Right lobe of liver (tissue), 6 donors: ENCODE results near the gene FAM169A. TPM values are rescaled to one million over a fixed set of nuclear protein-coding genes. Genes with fewer than 3 reads are reported as not detected.
A peak's percentile ranks its signal among the peaks of the same experiment; 100 is the strongest.
"Not testable (repeated sequence)": the region's sequence is repeated elsewhere in the genome, so short reads cannot be mapped to it uniquely, and the experiment has no call there.

ENCODE experiments used
- ATAC-seq, 4 donors: fragments of 200-7000 bp; cut with Tn5 transposase; one replicate each; pipeline ENCODE4 v1.9.1; 2020; ENCODE audit warnings: mild to moderate bottlenecking in 4 of 4, moderate library complexity in 4 of 4
- DNase-seq, 3 donors: peaks; one replicate each; pipeline ENCODE4 v3.0.0-alpha.2; 2020
- H3K27ac ChIP-seq, 3 donors: fragments of 200-600 bp; one replicate each; pipeline ENCODE4 v1.8.0; 2022
- H3K27me3 ChIP-seq, 2 donors: fragments of 200-600 bp; one replicate each; pipeline ENCODE4 v1.8.0; 2022
- H3K36me3 ChIP-seq, 4 donors: fragments of 200-600 bp; sonication (generic) in 1 of 4; one replicate each; pipeline versions ENCODE4 v1.5.1 to v1.8.0; 2017 to 2022; ENCODE audit warnings: control low read depth in 1 of 4
- H3K4me1 ChIP-seq, 4 donors: fragments of 200-600 bp; sonication (generic) in 1 of 4; one replicate each; pipeline versions ENCODE4 v1.5.1 to v1.8.0; 2017 to 2022; ENCODE audit warnings: control low read depth in 1 of 4
- H3K4me3 ChIP-seq, 3 donors: fragments of 200-600 bp; one replicate each; pipeline ENCODE4 v1.8.0; 2022
- H3K9me3 ChIP-seq, 4 donors: fragments of 200-600 bp; sonication (generic) in 1 of 4; one replicate each; pipeline versions ENCODE4 v1.5.1 to v1.8.0; 2017 to 2022; ENCODE audit warnings: control low read depth in 1 of 4
- CTCF ChIP-seq, 4 donors: fragments of 200-600 bp in 3 of 4; fragments of 450-650 bp in 1 of 4; IDR thresholded peaks; one replicate each; pipeline versions ENCODE4 v1.5.1 to v1.8.0; 2016 to 2022; ENCODE audit warnings: antibody characterized with exemption in 4 of 4, mild to moderate bottlenecking in 2 of 4
- POLR2A ChIP-seq: fragments of 450-650 bp; IDR thresholded peaks from one replicate; pipeline ENCODE4 v1.6.1; 2017; ENCODE audit warnings: antibody characterized with exemption, mild to moderate bottlenecking
- WGBS: methylation state at CpG from one replicate; pipeline ENCODE4 v1.1.6; 2018; ENCODE audit warnings: low coverage, low lambda C conversion rate; ENCODE audit not compliant: insufficient coverage; ENCODE audit errors: missing lambda C conversion rate; 5-methylcytosine and 5-hydroxymethylcytosine counted together
- intact Hi-C, 2 donors: fragments of 100-400 bp; cut with DNase I; formaldehyde crosslinking; loops; one replicate each; pipeline versions ENCODE4 v1.11.2 to v1.14.1; 2022
- total RNA-seq, 6 experiments: library from RNA; depleted of rRNA in 2 of 6; stranded (reverse); fragments of >200 nt in 2 of 6; fragmentation: NEBNext Ultra II Directional in 3 of 6; extraction: Animal tissue kit (Norgen Biotek cat#: 25700) in 3 of 6; gene quantifications; one replicate each; pipeline versions ENCODE4 v1.1.0 to v1.2.4, GENCODE V29; 2016 to 2023
- donor health status: DM: no; HTN: yes; CAD: no.
- donor health status: DM: no; HTN: no; CAD: no.
- donor health status: DM: no; HTN: no; CAD: no.
- donor health status: DM: no; HTN: yes; CAD: no.
- donor health status: DM: no; HTN: yes; CAD: no.

The FAM169A gene
- total RNA-seq, 6 experiments from 2014 or later: 1.2 to 7.5 (median 4.1) TPM

DNA sequence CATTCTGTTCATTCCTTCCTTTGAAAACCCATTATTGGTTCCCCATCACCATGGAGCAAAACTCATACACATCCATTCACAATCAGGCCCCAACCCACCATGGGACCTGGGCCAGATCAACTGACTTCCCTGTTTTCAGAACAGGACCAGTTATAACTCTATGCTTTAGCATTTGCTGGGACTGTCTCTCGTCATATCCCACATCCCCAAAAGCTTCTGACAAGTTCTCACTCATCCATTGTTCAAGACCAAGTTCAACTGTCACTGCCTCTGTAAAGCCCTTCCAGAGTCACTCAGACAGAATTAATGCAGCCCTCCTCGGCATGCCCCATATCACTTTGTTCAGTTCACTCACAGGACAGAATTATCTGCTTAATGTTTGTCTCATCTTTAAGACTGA lies 4.0 kb downstream of the FAM169A start:
- ATAC-seq (no peak), DNase-seq (no peak)
- intact Hi-C loops: no loop called here
- Histone ChIP-seq H3K4me1 (peaks cover 0 to 13% (median 0%) of the 10 kb centered on the region in 4 donors), H3K36me3 (no peaks in the 10 kb centered on the region), H3K27me3 (no peaks in the 10 kb centered on the region), H3K4me3 (no peak overlapping the region), H3K9me3 (no peaks in the 10 kb centered on the region), H3K27ac (no peak overlapping the region)
- TF ChIP-seq CTCF (IDR thresholded peaks at IDR 0.05) (no peak), POLR2A (no peak)
- 83% methylated on average over 2 of the region's 2 CpGs for WGBS

- Histone ChIP-seq H3K4me1 (peaks cover 0 to 15% (median 0%) of the 10 kb centered on the region in 4 donors), H3K27ac (peak overlapping the region in 1 of 3 donors; percentile 14)
- WGBS: 40% methylated on average over 6 of the region's 7 CpGs
- intact Hi-C loops, H3K27me3 ChIP-seq, H3K9me3 ChIP-seq, H3K36me3 ChIP-seq, H3K4me3 ChIP-seq: not testable (repeated sequence)
- DNase-seq (peak in 1 of 3 donors; percentile 49), ATAC-seq (peak; percentile 68 to 84 (median 74))
Observed at GRCh38 chr5:74856975-74857374, 9.2 kb downstream of the FAM169A start.

- TF ChIP-seq CTCF (IDR thresholded peaks at IDR 0.05) (no peak), POLR2A (no peak)
- H3K4me3 ChIP-seq: no peak overlapping the region
- peaks cover 0 to 23% (median 0%) of the 10 kb centered on the region in 4 donors for H3K4me1 ChIP-seq
- no peaks in the 10 kb centered on the region for H3K36me3 ChIP-seq
- peak overlapping the region in 1 of 3 donors; percentile 72 for H3K27ac ChIP-seq
- DNase-seq: no peak
- intact Hi-C loops: no loop called here
- 82% methylated on average over 2 of the region's 2 CpGs for WGBS
- peak; percentile 20 to 48 (median 40) for ATAC-seq
- no peaks in the 10 kb centered on the region for H3K9me3 ChIP-seq
- no peaks in the 10 kb centered on the region for H3K27me3 ChIP-seq
Observed at GRCh38 chr5:74853256-74853655, 12.9 kb downstream of the FAM169A start.

DNA sequence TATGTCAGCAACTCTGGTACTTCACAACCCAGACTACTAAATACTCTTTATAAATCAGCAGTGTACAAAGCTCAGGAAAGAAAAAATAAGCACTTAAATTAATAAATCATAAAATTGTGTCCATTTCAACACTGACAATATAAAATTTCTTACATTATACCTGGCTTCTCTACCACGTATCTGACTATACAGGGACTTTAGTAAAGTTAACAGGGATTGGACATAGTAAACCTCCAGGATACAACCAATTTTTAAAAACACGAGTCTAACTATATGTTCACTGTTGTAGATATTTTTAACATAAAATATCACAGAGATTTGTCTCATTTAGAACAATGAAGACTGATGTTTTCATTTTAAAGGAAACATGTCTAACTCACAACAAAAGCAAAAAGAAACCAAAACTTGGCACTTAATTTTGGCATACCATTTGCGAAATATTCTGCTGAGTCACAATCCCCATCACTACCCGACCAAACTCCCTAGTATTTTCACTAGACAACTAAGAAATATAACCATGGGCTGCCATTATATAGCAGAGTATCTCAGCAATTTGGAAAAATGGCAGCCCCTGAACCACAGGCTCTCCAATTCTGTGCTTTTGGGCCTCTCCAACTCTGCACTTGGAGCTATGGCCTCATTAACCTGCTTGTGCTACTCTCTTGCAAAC lies 14.4 kb downstream of the FAM169A start:
- H3K27me3 ChIP-seq: no peaks in the 10 kb centered on the region
- H3K36me3 ChIP-seq: no peaks in the 10 kb centered on the region
- WGBS: 13% methylated on average over 4 of the region's 4 CpGs
- TF ChIP-seq CTCF (IDR thresholded peaks at IDR 0.05) (no peak), POLR2A (no peak)
- H3K4me1 ChIP-seq: peaks cover 0 to 23% (median 0%) of the 10 kb centered on the region in 4 donors
- intact Hi-C loops: no loop called here
- peak overlapping the region; percentile 15 to 40 (median 15) for H3K4me3 ChIP-seq
- DNase-seq (no peak), ATAC-seq (peak; percentile 75 to 89 (median 78))
- H3K27ac ChIP-seq: peak overlapping the region; percentile 63 to 81 (median 72)
- no peaks in the 10 kb centered on the region for H3K9me3 ChIP-seq

DNA sequence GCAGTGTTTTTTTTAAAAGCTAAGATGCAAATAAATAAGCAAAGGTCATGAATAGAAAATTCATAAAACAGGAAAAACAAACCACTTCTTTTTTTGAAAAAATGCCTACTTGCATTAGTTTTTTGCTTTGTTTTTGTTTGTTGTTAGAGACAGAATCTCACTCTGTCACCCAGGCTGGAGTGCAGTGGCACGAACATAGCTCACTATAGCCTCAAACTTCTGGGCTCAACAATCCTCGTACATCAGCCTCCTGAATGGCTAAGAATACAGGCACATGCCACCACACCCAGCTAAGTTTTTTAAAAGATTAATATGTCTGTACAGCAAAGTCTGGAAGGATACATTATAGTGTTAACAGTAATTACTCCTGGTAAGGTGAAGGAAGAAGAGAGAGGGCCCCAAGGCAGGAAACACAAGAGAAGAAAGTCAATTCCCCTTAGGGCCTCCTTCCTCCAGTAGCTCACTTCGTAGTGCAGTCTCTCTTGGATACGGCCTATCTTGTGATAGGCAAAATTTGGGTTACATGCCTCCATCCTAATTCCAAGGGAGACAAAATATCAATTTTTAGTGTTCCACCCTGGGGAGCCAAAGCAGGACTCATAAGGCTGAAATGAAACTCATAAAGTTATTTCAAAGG lies 15.3 kb downstream of the FAM169A start:
- DNase-seq (no peak), ATAC-seq (peak in 1 of 4 donors; percentile 9)
- Histone ChIP-seq H3K27me3 (no peaks in the 10 kb centered on the region), H3K9me3 (no peaks in the 10 kb centered on the region), H3K27ac (peak overlapping the region in 2 of 3 donors; percentile 63 to 81), H3K4me3 (no peak overlapping the region), H3K4me1 (peaks cover 0 to 23% (median 0%) of the 10 kb centered on the region in 4 donors), H3K36me3 (no peaks in the 10 kb centered on the region)
- WGBS: 74% methylated on average over 4 of the region's 4 CpGs
- TF ChIP-seq POLR2A (no peak), CTCF (IDR thresholded peaks at IDR 0.05) (no peak)
- intact Hi-C loops: no loop called here
